Activated CD8-positive, alpha-beta memory T cell treated with anti-CD3 and anti-CD28 coated beads for 4 hours (primary cell): ENCODE results near the gene NUCB1.
"Not testable (repeated sequence)": the region's sequence is repeated elsewhere in the genome, so short reads cannot be mapped to it uniquely, and the experiment has no call there.

Experiments used
- DNase-seq, 2 donors: peaks; one replicate each; pipeline ENCODE4 v3.0.0-alpha.2; 2020; ENCODE audit warnings: low read depth in 2 of 2

The NUCB1 gene

GRCh38 chr19:48874303-48875135, 25.6 kb upstream of the NUCB1 start:
- no peak for DNase-seq

- DNase-seq = not testable (repeated sequence)
Measured at GRCh38 chr19:48876043-48876981, 23.8 kb upstream of the NUCB1 start.

GRCh38 chr19:48877855-48878195, 22.3 kb upstream of the NUCB1 start:
- no peak for DNase-seq

- DNase-seq = no peak
Measured at GRCh38 chr19:48878196-48879024, 21.7 kb upstream of the NUCB1 start.

- DNase-seq = no peak
Measured at GRCh38 chr19:48879025-48879637, 21.0 kb upstream of the NUCB1 start.

- not testable (repeated sequence) for DNase-seq
Measured at GRCh38 chr19:48879696-48880095, 20.4 kb upstream of the NUCB1 start.

- DNase-seq = no peak
Measured at GRCh38 chr19:48881741-48882657, 18.1 kb upstream of the NUCB1 start.

- DNase-seq = no peak
Measured at GRCh38 chr19:48883726-48884125, 16.4 kb upstream of the NUCB1 start.

GRCh38 chr19:48887861-48888612, 12.1 kb upstream of the NUCB1 start:
- DNase-seq = no peak

- not testable (repeated sequence) for DNase-seq
Measured at GRCh38 chr19:48889496-48889895, 10.6 kb upstream of the NUCB1 start.

GRCh38 chr19:48890551-48890950, 9.6 kb upstream of the NUCB1 start:
- no peak for DNase-seq

- DNase-seq = no peak
Measured at GRCh38 chr19:48895226-48895625, 4.9 kb upstream of the NUCB1 start.

- DNase-seq = no peak
Measured at GRCh38 chr19:48896191-48896720, 3.9 kb upstream of the NUCB1 start.

GRCh38 chr19:48897181-48897580, 2.9 kb upstream of the NUCB1 start:
- no peak for DNase-seq

- DNase-seq = not testable (repeated sequence)
Measured at GRCh38 chr19:48899386-48899749, 744 bp upstream of the NUCB1 start.

GRCh38 chr19:48900477-48901406, 630 bp downstream of the NUCB1 start:
- no peak for DNase-seq

GRCh38 chr19:48902291-48902690, 2.2 kb downstream of the NUCB1 start:
- DNase-seq = not testable (repeated sequence)

- not testable (repeated sequence) for DNase-seq
Measured at GRCh38 chr19:48903788-48904187, 3.7 kb downstream of the NUCB1 start.
